Left renal pelvis (tissue), 4 donors: Measurements from ENCODE around the gene SPAG9. TPM values are rescaled to one million over a fixed set of nuclear protein-coding genes. Genes with fewer than 3 reads are reported as not detected.

Experiments used
- DNase-seq, 4 donors: peaks; one replicate each; pipeline ENCODE4 v3.0.0-alpha.2; 2013; ENCODE audit warnings: low read depth in 4 of 4, low spot score in 3 of 4
- polyA plus RNA-seq, 4 donors: library from polyadenylated mRNA; unstranded; fragments of 120-200 nt; gene quantifications; one replicate each; pipeline ENCODE4 v1.2.1, GENCODE V29; 2013; ENCODE audit not compliant: insufficient read length in 4 of 4

Gene SPAG9
- polyA plus RNA-seq, 4 donors, result 110 to 128 (median 112) TPM

- no peak for DNase-seq
Observed at GRCh38 chr17:51004249-51004648, 116.4 kb downstream of the SPAG9 start.

- DNase-seq, result peak in 3 of 4 donors; percentile 46 to 57 (median 49)
Observed at GRCh38 chr17:51000835-51001638, 119.6 kb downstream of the SPAG9 start.

- DNase-seq, result no peak
Observed at GRCh38 chr17:50995668-50996067, 125.0 kb downstream of the SPAG9 start.

- DNase-seq, result no peak
Observed at GRCh38 chr17:50993544-50993943, 127.1 kb downstream of the SPAG9 start.

GRCh38 chr17:50989149-50989548 is 131.5 kb downstream of the SPAG9 start:
- no peak for DNase-seq

- no peak for DNase-seq
Observed at GRCh38 chr17:50988427-50988826, 132.2 kb downstream of the SPAG9 start.

GRCh38 chr17:50986989-50987660 is 133.5 kb downstream of the SPAG9 start:
- DNase-seq, result no peak

- DNase-seq, result no peak
Observed at GRCh38 chr17:50981279-50981678, 139.4 kb downstream of the SPAG9 start.

GRCh38 chr17:50979524-50979927 is 141.1 kb downstream of the SPAG9 start:
- DNase-seq, result no peak

- no peak for DNase-seq
Observed at GRCh38 chr17:50977487-50978159, 143.0 kb downstream of the SPAG9 start.

- no peak for DNase-seq
Observed at GRCh38 chr17:50976951-50977472, 143.7 kb downstream of the SPAG9 start.

GRCh38 chr17:50973557-50974494 is 146.8 kb downstream of the SPAG9 start:
- no peak for DNase-seq

GRCh38 chr17:50972577-50972976 is 148.1 kb downstream of the SPAG9 start:
- DNase-seq, result no peak

GRCh38 chr17:50967795-50968194 is 152.9 kb downstream of the SPAG9 start:
- DNase-seq, result no peak

- DNase-seq, result no peak
Observed at GRCh38 chr17:50966163-50966666, 154.5 kb downstream of the SPAG9 start.

- DNase-seq, result no peak
Observed at GRCh38 chr17:50963139-50963538, 157.5 kb downstream of the SPAG9 start.

- DNase-seq, result no peak
Observed at GRCh38 chr17:50961282-50962220, 159.1 kb downstream of the SPAG9 start.

GRCh38 chr17:50959341-50959740 is 161.3 kb downstream of the SPAG9 start:
- no peak for DNase-seq
